Uterus (tissue), 2 donors: ENCODE data around the gene OVOL3.

ENCODE experiments used
- CTCF ChIP-seq, 4 experiments: fragments of 200-600 bp in 2 of 4; fragments of 450-650 bp in 2 of 4; sonication (generic) in 2 of 4; IDR thresholded peaks; one replicate each; pipeline ENCODE4 v1.5.1; 2016 to 2019; ENCODE audit warnings: antibody characterized with exemption in 4 of 4, mild to moderate bottlenecking in 2 of 4, moderate library complexity in 1 of 4
- POLR2A ChIP-seq, 2 donors: fragments of 450-650 bp; IDR thresholded peaks; one replicate each; pipeline ENCODE4 v1.6.1; 2016; ENCODE audit warnings: antibody characterized with exemption in 2 of 2, mild to moderate bottlenecking in 1 of 2, moderate library complexity in 1 of 2

GRCh38 chr19:36099166-36099785 lies 11.7 kb upstream of the OVOL3 start:
- TF ChIP-seq CTCF (IDR thresholded peaks at IDR 0.05): no peak
- TF ChIP-seq POLR2A (IDR thresholded peaks at IDR 0.05): no peak
